ENCODE results near the gene SLC7A1. TPM values are rescaled to one million over a fixed set of nuclear protein-coding genes. Genes with fewer than 3 reads are reported as not detected.

SLC7A1 gene
- total and polyA plus RNA-seq, 4 experiments from 2014 or later, result 2.8 to 42.6 (median 22.8) TPM

GRCh38 chr13:29539856-29540255 is 55.6 kb downstream of the SLC7A1 start:
- DNase-seq, result no peak
- intact Hi-C loops (cut with micrococcal nuclease), result no loop called here
- H3K9me3 Mint-ChIP-seq, result no peaks in the 10 kb centered on the region
- H3K27me3 Mint-ChIP-seq, result no peaks in the 10 kb centered on the region
- Histone ChIP-seq H3K4me1 (ENCODE audit: insufficient read depth, low read length) (peaks cover 7% of the 10 kb centered on the region), H3K27me3 (ENCODE audit: insufficient read depth, low read length) (no peaks in the 10 kb centered on the region), H3K27ac (ENCODE audit: low read depth, low read length) (no peak overlapping the region), H3K9me3 (ENCODE audit: control insufficient read depth in 1 of 2, low read length in 2 of 2) (no peaks in the 10 kb centered on the region), H3K36me3 (ENCODE audit: insufficient read depth, low read length) (peaks cover 1% of the 10 kb centered on the region), H3K4me3 (ENCODE audit: low read length in 2 of 2) (no peak overlapping the region)
- H3K4me3 Mint-ChIP-seq, result no peak overlapping the region
- ChIA-PET POLR2A (ENCODE audit: partially characterized antibody) (no interaction called here), CTCF (ENCODE audit: partially characterized antibody) (interaction anchor here (1.5 kb wide), 1 partner anchor 20 kb away, joined by 3 read pairs; no protein-coding TSS in a partner anchor)
- peak overlapping the region in 1 of 7 donors; percentile 68 for H3K27ac Mint-ChIP-seq
- H3K36me3 Mint-ChIP-seq, result peaks cover 19 to 25% of the 10 kb centered on the region in 2 donors
- H3K4me1 Mint-ChIP-seq, result peaks cover 7 to 28% (median 22%) of the 10 kb centered on the region in 4 donors

GRCh38 chr13:29538652-29539040 is 56.8 kb downstream of the SLC7A1 start:
- H3K4me1 Mint-ChIP-seq, result peaks cover 5 to 27% (median 19%) of the 10 kb centered on the region in 4 donors
- H3K9me3 ChIP-seq (ENCODE audit: control insufficient read depth in 1 of 2, low read length in 2 of 2), result no peaks in the 10 kb centered on the region
- no peaks in the 10 kb centered on the region for H3K9me3 Mint-ChIP-seq
- ChIA-PET CTCF (ENCODE audit: partially characterized antibody) (interaction anchor here (1.2 kb wide), 1 partner anchor 30 kb away, joined by 6 read pairs; no protein-coding TSS in a partner anchor), POLR2A (ENCODE audit: partially characterized antibody) (no interaction called here)
- no peaks in the 10 kb centered on the region for H3K27me3 ChIP-seq (ENCODE audit: insufficient read depth, low read length)
- peaks cover 7% of the 10 kb centered on the region for H3K4me1 ChIP-seq (ENCODE audit: insufficient read depth, low read length)
- H3K27ac ChIP-seq (ENCODE audit: low read depth, low read length), result no peak overlapping the region
- H3K27ac Mint-ChIP-seq, result peak overlapping the region in 1 of 7 donors; percentile 75
- no peaks in the 10 kb centered on the region for H3K27me3 Mint-ChIP-seq
- intact Hi-C loops (cut with micrococcal nuclease), result no loop called here
- no peak for DNase-seq
- peaks cover 6% of the 10 kb centered on the region for H3K36me3 ChIP-seq (ENCODE audit: insufficient read depth, low read length)
- H3K4me3 Mint-ChIP-seq, result no peak overlapping the region
- H3K4me3 ChIP-seq (ENCODE audit: low read length in 2 of 2), result no peak overlapping the region
- peaks cover 20 to 30% of the 10 kb centered on the region in 2 donors for H3K36me3 Mint-ChIP-seq

- Histone ChIP-seq H3K4me1 (ENCODE audit: insufficient read depth, low read length) (peaks cover 7% of the 10 kb centered on the region), H3K27me3 (ENCODE audit: insufficient read depth, low read length) (no peaks in the 10 kb centered on the region), H3K27ac (ENCODE audit: low read depth, low read length) (no peak overlapping the region), H3K4me3 (ENCODE audit: low read length in 2 of 2) (no peak overlapping the region), H3K36me3 (ENCODE audit: insufficient read depth, low read length) (peaks cover 6% of the 10 kb centered on the region), H3K9me3 (ENCODE audit: control insufficient read depth in 1 of 2, low read length in 2 of 2) (no peaks in the 10 kb centered on the region)
- ChIA-PET CTCF (ENCODE audit: partially characterized antibody) (interaction anchor here (1.2 kb wide), 1 partner anchor 30 kb away, joined by 6 read pairs; no protein-coding TSS in a partner anchor), POLR2A (ENCODE audit: partially characterized antibody) (no interaction called here)
- intact Hi-C loops (cut with micrococcal nuclease), result no loop called here
- DNase-seq, result no peak
- Mint-ChIP-seq H3K4me3 (peak overlapping the region in 1 of 8 donors; percentile 28), H3K36me3 (peaks cover 23 to 34% of the 10 kb centered on the region in 2 donors), H3K4me1 (peaks cover 5 to 27% (median 18%) of the 10 kb centered on the region in 4 donors), H3K27me3 (no peaks in the 10 kb centered on the region), H3K9me3 (no peaks in the 10 kb centered on the region), H3K27ac (peak overlapping the region in 5 of 7 donors; percentile 0 to 77 (median 74))
These were observed 57.5 kb downstream of the SLC7A1 start for GRCh38 chr13:29537736-29538651.

- peaks cover 28 to 45% of the 10 kb centered on the region in 2 donors for H3K36me3 Mint-ChIP-seq
- Histone ChIP-seq H3K27ac (ENCODE audit: low read depth, low read length) (no peak overlapping the region), H3K4me1 (ENCODE audit: insufficient read depth, low read length) (peaks cover 7% of the 10 kb centered on the region), H3K4me3 (ENCODE audit: low read length in 2 of 2) (no peak overlapping the region), H3K27me3 (ENCODE audit: insufficient read depth, low read length) (no peaks in the 10 kb centered on the region), H3K9me3 (ENCODE audit: control insufficient read depth in 1 of 2, low read length in 2 of 2) (no peaks in the 10 kb centered on the region), H3K36me3 (ENCODE audit: insufficient read depth, low read length) (peaks cover 16% of the 10 kb centered on the region)
- no peak for DNase-seq
- intact Hi-C loops (cut with micrococcal nuclease), result no loop called here
- H3K4me1 Mint-ChIP-seq, result peaks cover 5 to 27% (median 18%) of the 10 kb centered on the region in 4 donors
- no peak overlapping the region for H3K27ac Mint-ChIP-seq
- H3K9me3 Mint-ChIP-seq, result no peaks in the 10 kb centered on the region
- POLR2A ChIA-PET (ENCODE audit: partially characterized antibody), result no interaction called here
- CTCF ChIA-PET (ENCODE audit: partially characterized antibody), result no interaction called here
- H3K4me3 Mint-ChIP-seq, result no peak overlapping the region
- no peaks in the 10 kb centered on the region for H3K27me3 Mint-ChIP-seq
These were observed 58.6 kb downstream of the SLC7A1 start for GRCh38 chr13:29536853-29537252.

- Mint-ChIP-seq H3K27me3 (no peaks in the 10 kb centered on the region), H3K36me3 (peaks cover 24 to 46% of the 10 kb centered on the region in 2 donors), H3K4me1 (peaks cover 5 to 20% (median 13%) of the 10 kb centered on the region in 4 donors), H3K4me3 (no peak overlapping the region), H3K9me3 (no peaks in the 10 kb centered on the region), H3K27ac (peak overlapping the region in 1 of 7 donors; percentile 5)
- POLR2A ChIA-PET (ENCODE audit: partially characterized antibody), result no interaction called here
- Histone ChIP-seq H3K4me1 (ENCODE audit: insufficient read depth, low read length) (peaks cover 7% of the 10 kb centered on the region), H3K27ac (ENCODE audit: low read depth, low read length) (no peak overlapping the region), H3K9me3 (ENCODE audit: control insufficient read depth in 1 of 2, low read length in 2 of 2) (no peaks in the 10 kb centered on the region), H3K27me3 (ENCODE audit: insufficient read depth, low read length) (no peaks in the 10 kb centered on the region), H3K36me3 (ENCODE audit: insufficient read depth, low read length) (peaks cover 22% of the 10 kb centered on the region), H3K4me3 (ENCODE audit: low read length in 2 of 2) (no peak overlapping the region)
- intact Hi-C loops (cut with micrococcal nuclease), result no loop called here
- DNase-seq, result no peak
- CTCF ChIA-PET (ENCODE audit: partially characterized antibody), result no interaction called here
These were observed 59.5 kb downstream of the SLC7A1 start for GRCh38 chr13:29535663-29536655.

- Histone ChIP-seq H3K36me3 (ENCODE audit: insufficient read depth, low read length) (peaks cover 35% of the 10 kb centered on the region), H3K4me3 (ENCODE audit: low read length in 2 of 2) (no peak overlapping the region), H3K9me3 (ENCODE audit: control insufficient read depth in 1 of 2, low read length in 2 of 2) (no peaks in the 10 kb centered on the region), H3K27ac (ENCODE audit: low read depth, low read length) (no peak overlapping the region), H3K27me3 (ENCODE audit: insufficient read depth, low read length) (no peaks in the 10 kb centered on the region), H3K4me1 (ENCODE audit: insufficient read depth, low read length) (peaks cover 7% of the 10 kb centered on the region)
- Mint-ChIP-seq H3K27me3 (no peaks in the 10 kb centered on the region), H3K9me3 (no peaks in the 10 kb centered on the region), H3K36me3 (peaks cover 34 to 54% of the 10 kb centered on the region in 2 donors), H3K4me3 (no peak overlapping the region), H3K4me1 (peaks cover 5 to 15% (median 9%) of the 10 kb centered on the region in 4 donors), H3K27ac (peak overlapping the region in 1 of 7 donors; percentile 22)
- DNase-seq, result no peak
- ChIA-PET POLR2A (ENCODE audit: partially characterized antibody) (no interaction called here), CTCF (ENCODE audit: partially characterized antibody) (interaction anchor here (1.4 kb wide), 1 partner anchor 26 kb away, joined by 6 read pairs; no protein-coding TSS in a partner anchor)
- intact Hi-C loops (cut with micrococcal nuclease), result no loop called here
These were observed 61.4 kb downstream of the SLC7A1 start for GRCh38 chr13:29534083-29534482.
